ENCODE data around the gene BABAM1. TPM values are rescaled to one million over a fixed set of nuclear protein-coding genes. Genes with fewer than 3 reads are reported as not detected.

Gene BABAM1
- total and polyA plus RNA-seq, 10 of the 15 experiments (the other 5 are each of a cell fraction or from before 2014, with no cell fraction given): 11.9 to 154 (median 103) TPM

- no peak for TF ChIP-seq ATF2 (IDR thresholded peaks at IDR 0.05; ENCODE audit: low read length)
- peak; percentile 97 for TF ChIP-seq NFYB (IDR thresholded peaks at IDR 0.05; ENCODE audit: insufficient read depth, low read depth, low read length)
- peak; percentile 96 for TF ChIP-seq HCFC1 (IDR thresholded peaks at IDR 0.05; ENCODE audit: low read length)
- TF ChIP-seq ZBTB4 (CRISPR knock-in tag; IDR thresholded peaks at IDR 0.05): no peak
- no peak for TF ChIP-seq ZBED1 (IDR thresholded peaks at IDR 0.05; ENCODE audit: borderline replicate concordance)
- TF ChIP-seq NR2C2 (IDR thresholded peaks at IDR 0.05; ENCODE audit: borderline replicate concordance, control insufficient read depth, insufficient read length, low read depth): no peak
- peak; percentile 94 for TF ChIP-seq ZBTB40 (IDR thresholded peaks at IDR 0.05; ENCODE audit: borderline replicate concordance)
- TF ChIP-seq TBL1XR1 (IDR thresholded peaks at IDR 0.05; ENCODE audit: low read depth, low read length): peak; percentile 24; the same call in 1 of the 2 replicates
- TF ChIP-seq E2F8 (IDR thresholded peaks at IDR 0.05; ENCODE audit: low read depth, partially characterized antibody): no peak
Measured at GRCh38 chr19:17266975-17267788, at the start of gene BABAM1 (continued).

Data from GM12878 (cell line).